ENCODE measurements around the gene FAM53B.

- TF ChIP-seq CTCF (IDR thresholded peaks at IDR 0.05), result no peak
- TF ChIP-seq POLR2A (IDR thresholded peaks at IDR 0.05), result no peak
Measured at GRCh38 chr10:124656113-124656490, 88.1 kb downstream of the FAM53B start.
